HG02884 (cell line): Measurements from ENCODE around the gene APCDD1L.

ENCODE experiments used
- ATAC-seq: cut with Tn5 transposase; IDR thresholded peaks from one replicate; pipeline ENCODE4 v1.9.1; 2021; ENCODE audit warnings: mild to moderate bottlenecking, moderate library complexity; ENCODE audit not compliant: unreplicated experiment

Gene APCDD1L

DNA sequence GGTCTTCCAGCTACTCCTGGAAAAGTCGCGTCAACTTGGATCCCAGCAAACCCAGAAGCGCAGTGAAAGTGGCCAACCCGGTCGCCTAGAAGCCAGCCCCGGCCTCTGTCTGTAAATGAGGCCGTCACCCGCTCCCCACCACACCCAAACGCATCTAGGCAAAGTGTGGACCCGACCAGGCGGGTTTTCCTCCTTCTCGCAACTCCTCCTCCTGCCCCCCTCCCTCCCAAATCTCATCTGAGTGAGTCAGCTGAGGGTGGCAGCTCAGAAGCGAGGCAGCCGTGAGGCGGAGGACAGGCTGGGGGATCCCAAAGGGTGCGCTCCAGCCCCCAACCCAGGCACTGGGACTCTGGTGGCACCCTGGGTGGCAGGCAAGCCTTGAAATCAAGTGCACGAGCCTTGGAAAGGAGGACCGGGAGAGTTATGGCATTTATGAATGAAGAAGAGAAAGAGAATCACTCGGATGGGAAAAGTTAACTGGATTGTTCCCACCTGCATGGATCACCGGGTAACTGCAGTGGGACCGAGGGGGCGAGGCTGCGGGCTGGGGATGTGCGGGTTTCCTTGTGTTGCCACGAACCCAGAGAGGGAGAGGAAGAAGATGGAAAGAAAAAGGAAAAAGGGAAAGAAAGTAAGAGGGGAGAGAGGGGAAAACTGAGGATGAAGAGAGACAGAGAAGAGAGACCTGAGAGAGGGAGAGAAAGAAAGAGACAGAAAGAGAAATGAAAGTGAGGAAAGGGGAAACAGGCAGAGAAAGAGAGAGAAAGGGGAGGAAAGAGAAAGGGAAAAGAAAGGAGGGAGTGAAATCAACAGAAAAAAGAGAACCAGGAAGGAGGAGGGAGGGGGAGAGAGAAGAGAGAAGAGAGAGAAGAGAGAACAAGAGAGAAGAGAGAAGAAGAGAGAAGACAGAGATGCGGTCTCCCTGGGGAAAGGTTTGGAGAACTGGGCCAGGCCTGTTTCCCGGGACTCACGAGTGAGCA, at the start of gene APCDD1L:
Gene APCDD1L (minus strand): TSS at position 167 of the 980 bp plus-strand sequence. CDS start 692 bp downstream, outside the sequence.
- no peak for ATAC-seq

GRCh38 chr20:58559368-58559729, 44.1 kb upstream of the APCDD1L start:
- ATAC-seq: no peak

DNA sequence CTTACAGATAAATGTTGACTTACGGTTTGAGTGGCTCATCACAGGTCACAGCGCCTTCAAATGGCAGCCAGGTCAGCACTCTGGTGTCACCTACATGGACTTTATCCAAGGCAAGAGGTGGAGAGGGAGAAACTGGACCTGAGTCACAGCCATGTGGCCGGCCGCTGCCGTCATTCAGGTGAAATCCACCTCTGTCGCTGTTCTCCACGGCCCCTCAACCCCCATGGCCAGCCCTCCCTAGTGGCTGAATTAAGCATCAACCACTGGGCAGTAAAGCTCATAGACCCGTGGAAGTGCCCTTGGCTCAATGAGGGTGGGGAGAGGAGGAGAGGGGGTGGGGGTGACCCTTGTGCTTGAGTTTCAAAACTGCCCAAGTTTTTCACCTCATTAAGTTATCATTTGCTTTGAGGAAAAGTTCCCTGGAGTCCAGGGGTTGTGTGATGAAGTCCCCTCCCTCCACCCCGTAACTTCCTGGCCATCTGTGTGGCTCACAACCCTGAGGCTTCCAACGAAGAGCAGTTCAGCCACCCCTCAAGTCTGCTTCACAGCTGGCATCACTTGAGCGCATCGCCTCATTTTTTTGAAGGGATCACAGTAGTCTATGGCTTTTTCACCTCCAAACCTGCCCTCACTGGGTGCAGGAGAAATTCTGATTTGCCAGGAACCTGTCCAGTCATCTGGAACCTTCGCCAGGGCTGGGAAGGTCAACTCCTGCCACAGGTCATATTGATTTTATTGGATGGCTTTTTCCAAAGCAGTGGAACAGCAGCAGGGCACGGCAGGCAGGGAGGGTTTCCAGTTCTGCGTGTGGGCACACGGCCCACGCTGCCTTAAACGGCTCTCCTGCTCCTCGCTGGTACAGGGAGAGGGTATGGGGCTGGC, 43.5 kb upstream of the APCDD1L start:
- ATAC-seq: no peak

GRCh38 chr20:58557733-58558342, 42.6 kb upstream of the APCDD1L start:
- ATAC-seq: no peak

DNA sequence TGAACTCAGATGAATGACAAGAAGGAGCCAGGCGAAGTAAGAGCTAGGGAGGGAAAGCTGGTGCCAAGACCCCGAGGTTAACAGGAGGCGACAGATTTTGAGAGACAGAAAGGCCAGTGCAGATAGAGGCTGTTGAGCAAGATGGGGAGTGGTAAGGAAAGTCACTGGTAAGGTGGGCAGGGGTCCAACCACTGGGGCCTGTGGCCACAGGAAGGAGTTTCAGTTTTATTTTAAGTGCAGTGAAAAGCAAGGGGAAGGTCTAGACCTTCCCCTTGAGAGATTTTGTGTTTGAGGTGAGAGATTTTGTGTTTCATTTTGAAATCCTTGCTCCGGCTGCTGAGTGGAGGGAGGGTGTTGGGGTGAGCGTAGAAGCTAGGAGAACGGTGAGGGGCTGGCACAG, 41.8 kb upstream of the APCDD1L start:
- no peak for ATAC-seq

- no peak for ATAC-seq
Measured at GRCh38 chr20:58555078-58555765, 40.0 kb upstream of the APCDD1L start.

DNA sequence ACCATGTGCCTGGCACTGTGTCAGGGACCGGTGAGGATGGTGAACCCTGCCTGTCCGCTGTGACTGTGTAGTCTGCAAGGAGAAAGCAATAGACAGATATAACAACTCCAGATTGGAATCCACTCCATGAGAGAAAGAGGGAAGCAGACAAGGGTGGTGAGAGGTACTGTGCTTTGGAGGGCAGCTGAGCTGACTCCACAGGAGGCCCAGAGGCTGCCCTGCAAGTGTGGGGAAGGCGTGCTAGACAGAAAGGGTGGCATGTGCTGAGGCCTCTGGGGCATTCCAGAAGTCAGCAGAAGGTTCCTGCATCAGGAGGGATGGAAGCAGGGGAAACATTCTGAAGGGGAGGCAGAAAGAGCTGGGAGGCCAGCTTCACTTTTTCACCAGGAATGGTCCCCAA, 39.3 kb upstream of the APCDD1L start:
- ATAC-seq: no peak

DNA sequence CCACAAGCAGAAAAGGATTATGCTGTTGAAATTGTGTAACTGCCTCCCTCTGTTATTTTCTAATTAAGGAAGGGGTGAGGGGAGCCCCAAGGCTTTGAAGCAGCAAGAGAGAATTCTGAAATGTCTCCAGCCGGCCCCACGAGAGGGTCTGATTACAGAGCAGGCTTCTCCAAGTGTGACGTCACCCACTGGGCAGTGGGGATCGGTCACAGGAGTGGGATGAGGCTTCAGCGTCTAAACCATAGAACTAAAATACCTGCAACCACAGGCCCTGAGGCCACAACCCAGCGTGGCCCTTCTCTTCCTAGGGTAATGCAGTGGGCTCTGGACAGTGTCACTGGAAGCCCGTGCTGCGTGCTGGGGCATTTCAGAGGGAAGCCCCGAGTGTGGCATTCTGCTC, 38.6 kb upstream of the APCDD1L start:
- no peak for ATAC-seq

- no peak for ATAC-seq
Measured at GRCh38 chr20:58553166-58553696, 38.0 kb upstream of the APCDD1L start.

DNA sequence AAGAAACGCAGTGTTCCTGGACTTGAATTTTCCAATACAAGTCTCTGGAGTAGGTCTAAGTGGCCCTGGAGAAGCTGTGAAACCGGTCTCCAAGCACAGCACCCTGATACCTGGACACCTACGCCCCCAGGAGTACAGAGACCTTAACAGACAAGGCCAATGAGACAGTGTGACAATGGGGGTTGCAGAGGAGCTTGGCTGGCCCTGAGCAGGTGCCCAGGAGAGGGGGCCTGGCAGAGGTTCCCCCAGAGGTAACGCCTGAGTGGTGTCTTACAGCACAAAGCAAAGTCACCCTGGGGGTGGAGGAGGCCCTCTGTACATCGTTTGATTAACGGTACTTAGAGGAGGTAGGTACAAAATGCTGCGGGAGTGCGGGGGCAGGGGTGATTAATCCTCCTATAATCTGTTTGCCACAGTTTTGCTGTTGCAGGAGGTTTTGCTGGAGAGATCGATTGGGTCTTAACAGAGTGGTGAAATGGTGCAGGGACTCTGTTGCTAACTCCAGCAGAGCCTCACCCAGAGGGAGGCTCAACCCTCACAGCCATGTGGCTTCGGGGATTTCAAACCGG, 37.3 kb upstream of the APCDD1L start:
- no peak for ATAC-seq

DNA sequence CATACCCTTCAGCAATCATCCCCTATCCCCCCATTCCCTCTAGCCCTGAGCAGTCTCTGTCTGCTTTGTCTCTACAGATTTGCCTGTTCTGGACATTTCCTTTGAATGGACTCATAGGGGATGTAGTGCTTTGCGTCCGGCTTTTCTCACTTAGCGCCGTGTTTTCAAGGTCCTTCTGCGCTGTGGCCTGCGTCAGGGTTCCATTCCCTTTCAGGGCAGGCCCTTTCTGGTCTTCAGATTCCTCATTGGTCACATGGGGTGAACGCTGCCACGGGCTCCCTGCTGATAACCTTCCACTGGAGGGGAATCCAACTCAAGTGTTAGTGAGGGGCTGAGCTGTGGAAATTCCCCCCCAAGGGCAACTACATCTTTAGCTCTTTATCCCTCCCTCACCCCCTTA, 36.4 kb upstream of the APCDD1L start:
- no peak for ATAC-seq

- ATAC-seq: no peak
Measured at GRCh38 chr20:58550275-58551059, 35.3 kb upstream of the APCDD1L start.

DNA sequence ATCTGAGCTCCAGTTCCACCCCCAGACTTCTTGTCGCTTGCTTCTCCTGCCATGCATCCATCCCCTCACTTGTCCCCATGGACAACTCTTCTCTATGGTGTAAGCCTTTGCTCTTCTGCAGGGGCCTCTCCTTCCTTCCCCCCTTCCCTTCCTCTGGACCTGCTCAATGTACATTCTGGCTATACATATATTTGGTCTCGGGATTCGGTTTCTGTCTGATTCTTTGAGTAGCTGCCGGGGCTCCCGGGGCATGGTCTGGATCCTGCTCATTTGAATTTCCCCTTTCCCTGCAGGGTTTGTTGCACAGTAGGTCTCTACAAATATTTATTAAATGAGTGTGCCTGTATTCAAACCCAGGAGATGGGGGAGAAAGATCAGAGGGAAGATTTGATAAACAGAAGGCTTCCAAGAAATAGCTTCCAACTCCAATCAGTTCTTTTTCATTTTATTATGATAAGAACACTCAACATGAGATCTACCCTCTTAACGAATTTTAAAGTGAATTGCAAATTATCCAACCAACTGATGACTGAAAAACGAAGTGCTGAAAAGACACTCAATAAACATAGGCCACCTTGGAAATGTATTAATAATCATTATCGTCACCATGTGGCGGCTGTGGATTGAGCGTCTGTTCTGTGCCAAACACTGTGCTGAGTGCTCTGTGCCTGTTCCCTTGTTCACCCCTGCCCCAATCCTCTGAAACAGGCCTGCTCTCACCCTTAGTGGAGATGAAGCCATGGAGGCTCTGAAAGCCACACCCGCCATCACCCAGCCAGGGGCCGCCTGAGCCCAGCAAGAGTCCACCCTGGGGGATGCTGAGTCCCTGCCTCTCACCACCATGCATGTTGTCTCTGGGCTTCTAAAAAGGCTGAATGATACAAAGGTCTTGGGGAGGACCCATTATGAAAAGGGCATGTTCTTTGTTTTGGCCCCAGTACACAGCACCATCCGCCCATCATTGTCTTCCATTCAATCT, 34.3 kb upstream of the APCDD1L start:
- ATAC-seq: no peak

- ATAC-seq: no peak
Measured at GRCh38 chr20:58547623-58548475, 32.6 kb upstream of the APCDD1L start.

- no peak for ATAC-seq
Measured at GRCh38 chr20:58546756-58547622, 31.8 kb upstream of the APCDD1L start.

GRCh38 chr20:58546416-58546711, 31.2 kb upstream of the APCDD1L start:
- no peak for ATAC-seq
